ENCODE results near the gene CCDC106. TPM values are rescaled to one million over a fixed set of nuclear protein-coding genes. Genes with fewer than 3 reads are reported as not detected.

Gene CCDC106
- total RNA-seq, 1 donor from 2014 or later = 20.8 TPM

DNA sequence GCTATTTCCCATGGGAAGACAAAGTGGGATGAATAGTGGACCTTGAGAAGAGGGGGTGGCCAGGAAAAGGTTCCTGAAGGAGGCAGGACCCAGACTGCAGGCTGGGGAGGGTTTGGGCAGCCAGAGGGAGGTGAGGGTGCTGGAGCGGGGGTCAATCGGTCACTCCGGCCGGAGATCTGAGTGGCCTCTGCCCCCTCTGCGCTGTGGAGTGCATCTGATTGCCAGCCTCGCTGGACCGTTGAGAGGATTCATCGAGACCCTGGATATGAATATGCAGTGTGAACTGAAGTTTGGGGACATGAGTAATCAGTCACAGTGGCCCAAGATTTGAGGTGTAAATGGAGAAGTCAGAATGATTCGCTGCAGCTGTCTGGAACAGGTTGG is 12.7 kb upstream of the CCDC106 start:
- no peak for DNase-seq (ENCODE audit: low spot score in 2 of 2, unreplicated experiment in 2 of 2)
- Mint-ChIP-seq H3K4me1 (peaks cover 35% of the 10 kb centered on the region), H3K4me3 (peak overlapping the region; percentile 99), H3K36me3 (peaks cover 7% of the 10 kb centered on the region), H3K27me3 (ENCODE audit: low read depth) (no peaks in the 10 kb centered on the region), H3K9me3 (no peaks in the 10 kb centered on the region), H3K27ac (peak overlapping the region; percentile 100)
- TF ChIP-seq CTCF (IDR thresholded peaks at IDR 0.05; ENCODE audit: unreplicated experiment) = no peak

DNA sequence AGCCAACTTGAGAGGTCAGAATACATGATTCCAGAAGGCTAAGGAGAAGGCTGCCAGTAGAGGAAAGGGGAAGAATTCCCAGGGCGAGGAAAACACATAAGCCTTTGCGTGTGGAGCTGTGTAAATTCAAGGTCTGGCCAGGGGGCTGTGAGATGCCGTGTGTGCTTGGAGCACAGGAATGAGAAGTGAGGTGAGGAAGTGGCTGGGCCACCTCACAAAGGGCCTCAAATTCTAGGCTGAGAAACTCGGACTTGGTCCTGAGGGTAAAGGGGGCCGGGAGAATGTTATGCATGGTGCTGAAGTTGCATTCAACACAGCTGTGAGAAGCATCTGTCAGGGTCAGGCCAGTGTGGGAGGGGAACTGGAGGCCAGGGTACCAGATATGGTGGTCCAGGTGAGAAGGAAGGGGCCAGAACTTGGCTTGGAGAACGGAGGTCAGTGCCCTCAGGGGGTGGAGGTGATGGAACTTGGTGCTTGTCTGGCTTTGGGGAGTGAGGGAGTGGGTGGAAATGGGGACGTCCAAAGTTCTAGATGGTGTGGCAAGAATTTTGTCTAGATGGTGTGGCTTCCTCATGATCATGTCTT is 12.1 kb upstream of the CCDC106 start:
- Mint-ChIP-seq H3K4me1 (peaks cover 38% of the 10 kb centered on the region), H3K27ac (peak overlapping the region; percentile 100), H3K27me3 (ENCODE audit: low read depth) (no peaks in the 10 kb centered on the region), H3K9me3 (no peaks in the 10 kb centered on the region), H3K36me3 (peaks cover 7% of the 10 kb centered on the region), H3K4me3 (peak overlapping the region; percentile 99)
- no peak for TF ChIP-seq CTCF (IDR thresholded peaks at IDR 0.05; ENCODE audit: unreplicated experiment)
- DNase-seq (ENCODE audit: low spot score in 2 of 2, unreplicated experiment in 2 of 2) = no peak

DNA sequence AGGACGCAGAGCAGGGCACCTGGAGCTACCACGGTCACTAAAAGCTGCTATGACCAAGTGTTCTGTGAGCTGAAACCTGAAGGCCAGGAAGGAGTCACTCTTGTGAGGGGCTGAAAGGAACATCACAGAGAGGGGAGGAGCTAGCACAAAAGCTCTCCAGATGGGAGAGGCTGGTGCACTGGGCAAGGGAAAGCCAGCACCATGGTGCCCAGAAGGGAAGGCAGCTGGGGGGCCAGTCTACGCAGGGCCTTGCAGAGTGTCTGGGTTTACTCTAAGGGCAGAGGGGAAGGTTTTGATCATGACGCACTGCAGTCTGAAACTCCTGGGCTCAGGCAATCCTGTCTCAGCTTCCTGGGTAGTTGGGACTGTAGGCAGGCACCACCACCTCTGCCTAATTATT is 11.3 kb upstream of the CCDC106 start:
- Mint-ChIP-seq H3K36me3 (peaks cover 7% of the 10 kb centered on the region), H3K4me3 (peak overlapping the region; percentile 99), H3K9me3 (no peaks in the 10 kb centered on the region), H3K27me3 (ENCODE audit: low read depth) (no peaks in the 10 kb centered on the region), H3K4me1 (peaks cover 40% of the 10 kb centered on the region), H3K27ac (peak overlapping the region; percentile 100)
- no peak for TF ChIP-seq CTCF (IDR thresholded peaks at IDR 0.05; ENCODE audit: unreplicated experiment)
- no peak for DNase-seq (ENCODE audit: low spot score in 2 of 2, unreplicated experiment in 2 of 2)

- peaks cover 41% of the 10 kb centered on the region for H3K4me1 Mint-ChIP-seq
- no peaks in the 10 kb centered on the region for H3K9me3 Mint-ChIP-seq
- no peak overlapping the region for H3K27ac Mint-ChIP-seq
- H3K27me3 Mint-ChIP-seq (ENCODE audit: low read depth) = no peaks in the 10 kb centered on the region
- H3K4me3 Mint-ChIP-seq = peak overlapping the region; percentile 28
- DNase-seq (ENCODE audit: low spot score in 2 of 2, unreplicated experiment in 2 of 2) = no peak
- peaks cover 7% of the 10 kb centered on the region for H3K36me3 Mint-ChIP-seq
- TF ChIP-seq CTCF (IDR thresholded peaks at IDR 0.05; ENCODE audit: unreplicated experiment) = no peak
Measured at GRCh38 chr19:55637534-55637933, 10.5 kb upstream of the CCDC106 start.

DNA sequence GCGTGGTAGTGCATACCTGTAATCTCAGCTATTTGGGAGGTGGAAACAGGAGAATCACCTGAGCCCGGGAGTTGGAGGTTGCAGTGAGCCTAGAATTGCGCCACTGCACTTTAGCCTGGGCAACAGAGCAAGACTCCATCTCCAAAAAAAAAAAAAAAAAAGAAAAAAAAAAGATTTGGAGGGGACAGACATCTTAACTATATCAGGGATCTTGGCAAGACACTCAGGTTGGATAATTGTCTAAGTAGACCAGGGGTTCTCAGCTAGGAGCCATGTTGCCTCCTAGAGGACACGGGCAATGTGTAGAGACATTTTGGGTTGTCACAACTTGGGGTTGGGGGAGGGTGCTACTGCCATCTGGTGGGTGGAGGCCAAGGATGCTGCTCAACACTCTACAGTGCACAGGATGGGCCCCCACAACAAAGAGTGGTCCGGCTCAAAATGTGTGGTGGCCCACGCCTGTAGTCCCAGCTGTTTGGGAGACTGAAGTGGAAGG is 9.1 kb upstream of the CCDC106 start:
- peaks cover 49% of the 10 kb centered on the region for H3K4me1 Mint-ChIP-seq
- peaks cover 7% of the 10 kb centered on the region for H3K36me3 Mint-ChIP-seq
- H3K9me3 Mint-ChIP-seq = no peaks in the 10 kb centered on the region
- H3K27ac Mint-ChIP-seq = no peak overlapping the region
- TF ChIP-seq CTCF (IDR thresholded peaks at IDR 0.05; ENCODE audit: unreplicated experiment) = no peak
- no peaks in the 10 kb centered on the region for H3K27me3 Mint-ChIP-seq (ENCODE audit: low read depth)
- DNase-seq (ENCODE audit: low spot score in 2 of 2, unreplicated experiment in 2 of 2) = no peak
- no peak overlapping the region for H3K4me3 Mint-ChIP-seq
